Medulla oblongata (tissue), 1 donor: Measurements from ENCODE around the gene TPP2.

Source experiments
- DNase-seq: peaks from one replicate; pipeline ENCODE4 v3.0.0-alpha.2; 2015; ENCODE audit errors: extremely low spot score

TPP2 gene

DNA sequence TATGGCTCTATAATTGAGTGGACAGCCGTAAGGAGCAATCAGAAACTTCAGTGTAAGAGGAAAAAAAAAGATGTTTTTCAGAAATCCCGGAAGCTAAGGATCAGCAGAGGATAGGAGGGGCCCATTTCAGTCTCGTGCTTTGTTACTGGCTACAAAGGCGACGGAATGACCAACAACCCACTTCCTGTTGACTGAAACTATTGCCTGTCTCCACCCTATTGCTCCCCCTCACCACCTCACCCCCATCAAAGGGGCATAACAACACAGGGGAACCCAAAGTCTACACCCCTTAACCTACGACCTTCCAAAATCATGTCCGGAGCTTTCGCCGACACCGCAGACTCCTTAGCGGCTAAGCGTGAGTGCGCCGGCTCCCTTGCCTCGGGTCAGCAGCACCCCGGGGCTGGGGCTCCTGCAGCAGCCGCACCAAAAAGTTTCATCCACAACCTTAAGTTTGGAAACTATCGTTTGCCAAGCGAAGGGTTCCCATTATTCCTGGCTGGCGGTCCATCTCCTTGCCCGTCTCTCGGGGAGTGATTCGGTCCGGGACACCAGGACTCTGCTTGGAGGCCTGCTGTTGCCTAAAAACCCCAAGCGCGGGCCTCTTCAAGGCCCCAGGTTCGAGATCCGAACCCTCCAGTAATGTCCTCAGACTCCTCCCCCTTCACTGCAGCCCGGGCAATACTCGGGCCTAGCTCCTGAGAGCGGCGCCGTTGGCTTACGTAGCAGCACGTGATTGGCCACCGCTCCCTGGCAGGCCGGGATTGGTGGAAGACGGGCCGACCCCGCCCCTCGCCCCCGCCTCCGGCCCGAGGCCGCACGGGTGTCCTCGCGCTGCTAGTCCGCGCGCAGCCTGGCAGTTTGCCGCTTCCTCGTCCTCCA is at the start of gene TPP2:
Gene TPP2, plus strand, starts transcription at position 840 of the 882 bp plus-strand sequence. CDS start 53 bp downstream, outside the sequence.
- DNase-seq = peak; percentile 98

DNA sequence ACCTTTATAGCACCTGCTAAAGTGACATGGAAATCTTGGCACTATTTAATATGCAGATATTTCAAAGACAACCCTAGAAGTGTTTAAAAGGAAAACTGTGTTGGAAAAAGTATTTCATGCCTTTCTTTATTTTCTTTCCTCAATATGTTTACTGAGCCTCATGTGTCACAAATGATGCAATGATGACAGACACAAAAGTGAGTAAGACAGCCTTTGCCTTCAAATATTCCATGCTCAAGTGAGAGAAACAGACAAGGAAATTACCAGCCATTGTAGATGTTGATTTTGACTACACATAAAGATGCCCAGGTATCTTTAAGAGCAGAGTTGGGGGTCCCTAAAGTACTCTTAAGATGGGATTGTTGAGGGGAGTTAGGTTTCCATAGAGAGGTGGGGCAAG is 48.0 kb upstream of the TPP2 start:
- DNase-seq = no peak

DNA sequence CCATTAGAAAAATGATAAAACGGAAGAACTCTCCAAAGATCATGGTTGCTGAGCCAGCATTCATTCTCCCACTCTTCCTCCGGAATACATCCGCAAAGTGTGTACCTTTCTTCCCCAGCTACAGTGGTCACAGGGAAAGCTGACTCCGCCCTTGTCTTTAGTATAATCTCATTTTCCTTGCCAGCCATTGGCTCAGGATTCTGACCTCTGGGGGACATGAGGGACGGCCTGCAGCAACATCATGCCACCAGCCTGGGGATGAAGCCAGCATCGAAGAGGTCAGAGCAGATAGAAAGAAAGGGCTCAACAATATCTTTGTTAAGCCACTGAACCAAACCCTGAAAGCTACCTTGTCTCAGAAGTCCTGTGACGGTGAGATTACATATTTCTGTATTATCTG is 46.3 kb upstream of the TPP2 start:
- DNase-seq = no peak

DNA sequence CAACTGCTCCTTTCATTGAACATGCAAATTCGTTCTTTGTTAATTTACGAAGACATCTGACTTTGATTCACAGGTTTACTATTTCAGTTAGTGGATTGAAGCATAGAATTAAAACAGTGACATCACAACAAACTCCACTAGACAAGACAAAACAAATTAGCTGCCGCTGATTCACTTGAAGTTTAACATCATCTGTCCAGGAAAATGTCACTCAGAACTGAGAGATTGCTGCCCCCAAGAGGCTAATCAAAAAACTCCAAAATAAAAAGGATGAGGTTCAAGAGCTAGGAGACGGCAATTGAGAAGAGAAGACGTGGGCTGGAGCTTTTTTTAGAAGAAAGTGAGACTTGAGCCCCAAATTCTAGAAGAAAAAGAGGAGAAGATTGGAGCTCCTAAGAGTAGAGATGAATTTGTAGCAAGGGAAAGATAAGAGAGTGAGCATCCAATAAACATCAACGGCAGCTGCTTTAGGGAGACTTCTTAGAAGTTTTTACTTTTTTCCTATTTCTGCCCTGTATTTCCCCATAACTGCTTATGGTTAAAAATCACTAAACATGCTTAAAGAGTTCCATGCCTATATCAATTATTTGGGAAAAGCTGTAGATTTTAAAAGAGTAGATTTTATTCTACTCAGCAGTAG is 40.8 kb upstream of the TPP2 start:
- peak; percentile 62 for DNase-seq

DNA sequence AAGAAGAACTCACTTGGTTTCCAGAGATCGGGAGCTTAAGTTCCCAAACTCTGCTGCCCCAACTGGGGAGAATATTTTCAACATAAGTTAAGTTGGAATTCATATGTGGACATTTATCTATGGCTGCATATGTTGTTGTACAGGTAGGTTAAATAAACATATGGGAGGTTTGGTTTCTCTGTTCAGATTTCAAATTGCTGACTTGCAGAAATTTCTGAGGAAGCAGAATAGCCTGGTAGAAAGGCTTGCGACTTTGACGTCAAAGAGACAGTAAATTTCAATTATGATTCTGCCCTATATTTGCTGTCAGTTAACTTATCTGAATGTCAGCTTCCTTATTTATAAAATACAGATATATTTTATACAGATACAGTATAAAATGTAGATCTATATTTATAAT is 40.0 kb upstream of the TPP2 start:
- DNase-seq = no peak

DNA sequence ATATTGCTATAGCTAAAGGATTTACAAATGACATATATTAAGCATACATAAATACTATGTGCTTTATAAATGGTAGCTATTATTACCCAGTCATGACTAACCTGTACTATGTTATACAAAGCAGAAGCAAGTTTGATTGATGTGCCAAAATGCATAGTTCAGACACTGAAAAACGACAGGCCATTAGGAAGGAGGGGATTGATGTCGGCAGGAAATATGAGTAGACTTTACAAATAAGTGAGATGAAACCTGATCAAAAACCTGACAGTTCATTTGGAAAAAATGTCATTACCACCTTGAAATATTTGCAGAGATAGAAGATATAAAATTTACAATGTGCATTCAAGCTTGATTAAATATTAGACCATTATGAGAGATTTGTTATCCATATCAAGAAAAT is 38.8 kb upstream of the TPP2 start:
- no peak for DNase-seq

DNA sequence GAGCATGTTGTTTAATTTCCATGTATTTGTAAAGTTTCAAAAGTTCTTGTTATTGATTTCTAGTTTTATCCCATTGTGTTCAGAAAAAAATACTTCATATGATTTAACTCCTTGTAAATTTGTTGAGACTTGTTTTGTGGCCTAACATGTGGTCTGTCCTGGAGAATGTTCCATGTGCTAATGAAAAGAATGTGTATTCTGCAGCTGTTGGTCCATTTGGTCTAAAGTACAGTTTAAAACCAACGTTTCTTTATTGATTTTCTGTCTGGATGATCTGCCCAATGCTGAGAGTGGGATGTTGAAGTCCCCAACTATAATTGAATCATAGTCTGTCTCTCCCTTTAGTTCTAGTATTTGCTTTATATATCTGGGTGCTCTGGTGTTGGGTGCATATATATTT is 34.9 kb upstream of the TPP2 start:
- no peak for DNase-seq

DNA sequence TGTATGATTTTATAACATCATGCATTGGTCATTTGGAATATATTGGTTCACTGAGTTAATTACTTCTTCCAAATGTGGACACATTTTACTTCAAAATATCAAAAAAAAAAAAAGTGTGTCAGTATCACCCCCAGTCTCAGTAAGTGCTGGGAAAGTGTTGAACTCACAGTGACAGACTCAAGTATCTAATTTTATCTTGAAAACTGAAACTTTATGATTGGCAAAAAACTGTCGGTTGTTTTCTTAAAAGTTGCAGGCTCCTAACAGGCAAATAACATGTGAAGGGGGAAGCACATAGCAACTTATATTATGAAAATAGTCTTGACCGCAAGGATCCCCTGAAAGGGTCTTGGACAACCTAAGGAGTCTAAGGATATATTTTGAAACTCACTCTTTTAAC is 33.5 kb upstream of the TPP2 start:
- no peak for DNase-seq

DNA sequence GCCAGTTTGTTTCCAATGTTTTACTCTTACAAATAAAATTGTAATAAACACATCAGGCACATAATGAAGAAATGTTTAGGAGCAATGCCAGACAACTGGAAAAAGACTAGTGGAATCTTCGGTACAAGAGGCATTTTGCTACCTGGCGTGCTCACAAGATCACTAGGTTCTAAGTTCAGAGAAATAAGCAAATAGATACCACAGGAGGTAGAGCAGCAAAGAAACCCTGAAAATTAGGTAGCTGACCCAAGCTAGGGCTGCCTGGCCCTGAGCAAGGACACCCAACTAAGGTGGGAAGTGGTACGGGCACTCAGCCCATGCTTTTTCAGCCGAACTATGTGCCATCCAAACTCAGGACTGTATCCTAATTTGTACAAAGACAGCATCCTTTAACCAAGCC is 32.2 kb upstream of the TPP2 start:
- DNase-seq = no peak

DNA sequence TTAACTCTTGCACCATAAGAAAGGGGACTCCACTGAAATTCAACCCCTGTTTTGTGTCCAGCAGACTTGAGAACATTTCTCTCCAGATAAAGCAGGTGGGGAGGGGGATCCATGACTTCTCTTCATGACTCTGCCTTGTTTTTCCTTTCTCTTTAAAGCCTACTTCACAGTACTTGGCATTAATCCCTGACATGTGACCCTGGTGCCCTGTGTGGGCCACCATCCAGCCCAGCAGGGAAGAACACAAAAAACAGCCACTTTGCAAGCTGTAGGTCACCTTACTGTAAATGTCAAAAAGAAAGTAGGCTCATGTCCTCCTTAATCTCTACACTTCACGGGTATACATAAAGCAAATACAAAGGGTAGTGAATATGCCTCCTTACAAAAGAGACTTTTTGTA is 30.3 kb upstream of the TPP2 start:
- no peak for DNase-seq

DNA sequence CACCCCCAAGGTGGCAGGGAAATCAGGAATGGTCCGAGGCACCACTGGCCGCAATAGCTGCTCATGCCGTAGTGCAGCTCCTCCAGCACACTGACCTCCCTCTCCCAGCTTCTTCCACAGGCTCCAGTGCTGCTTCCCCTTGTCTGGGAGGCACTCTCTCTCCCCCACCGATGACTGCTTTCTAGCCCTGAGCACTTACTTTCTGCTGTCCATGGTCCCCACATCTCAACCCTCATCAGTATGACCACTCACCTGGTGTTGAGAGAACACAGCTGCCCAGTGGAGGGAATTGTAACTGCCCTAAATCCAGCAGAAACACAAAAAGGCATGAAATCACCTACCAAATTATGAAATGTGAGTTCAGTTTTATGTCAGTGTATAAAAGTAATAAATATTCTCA is 28.9 kb upstream of the TPP2 start:
- DNase-seq = no peak

DNA sequence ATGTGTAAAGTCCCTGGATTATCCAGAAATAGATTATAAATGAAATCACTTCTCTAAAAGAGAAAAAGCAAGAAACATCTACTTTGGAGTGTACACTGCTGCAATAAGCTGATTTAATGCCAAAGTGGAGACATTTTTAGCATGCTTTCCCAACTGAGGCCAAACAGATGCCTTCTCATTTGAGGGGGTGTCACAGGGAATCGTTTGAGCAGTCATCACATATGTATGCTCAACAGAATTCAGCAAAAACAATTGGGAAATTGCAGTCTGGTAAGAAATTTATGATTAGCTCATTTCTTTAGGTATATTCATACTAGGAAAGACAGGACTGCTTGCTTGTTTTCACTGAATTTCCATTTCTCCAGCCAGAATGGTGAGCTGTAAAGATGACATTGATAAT is 27.3 kb upstream of the TPP2 start:
- no peak for DNase-seq

DNA sequence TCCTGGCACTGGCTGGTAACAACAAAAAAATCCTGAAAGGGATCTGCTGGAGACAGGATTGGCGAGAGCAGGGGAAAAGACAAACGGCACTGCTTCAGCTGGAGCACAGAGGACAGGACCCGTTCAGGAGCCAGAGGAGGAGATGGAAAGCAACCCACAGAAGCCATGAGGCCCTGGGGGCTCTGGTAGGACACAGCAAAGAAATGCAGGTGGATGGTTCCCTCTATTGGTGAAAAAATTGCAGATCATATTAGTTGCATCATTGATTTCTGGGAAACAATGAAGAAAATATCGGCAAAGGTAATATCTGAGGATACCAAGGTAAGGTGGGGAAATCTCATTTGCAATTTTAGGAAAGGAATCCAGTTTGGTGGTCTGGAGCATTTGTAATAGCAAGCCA is 25.7 kb upstream of the TPP2 start:
- no peak for DNase-seq

DNA sequence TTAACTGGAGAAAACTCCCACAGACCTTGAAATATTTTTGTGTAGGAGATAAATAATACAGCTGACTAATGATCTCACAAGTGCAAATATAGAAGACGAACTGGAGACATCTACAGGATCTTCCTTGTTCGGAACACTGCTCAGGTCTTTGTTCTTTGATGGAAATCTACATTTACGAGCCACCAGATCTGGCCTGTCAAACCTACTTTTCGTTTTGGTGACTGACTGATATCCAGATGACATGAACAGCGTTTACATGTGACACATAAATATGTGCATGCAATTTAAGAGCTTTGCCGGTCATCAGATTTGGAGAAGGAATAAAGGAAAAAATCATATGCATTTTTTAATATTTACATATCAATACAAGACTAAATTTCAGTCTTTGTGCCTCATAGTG is 24.5 kb upstream of the TPP2 start:
- no peak for DNase-seq

DNA sequence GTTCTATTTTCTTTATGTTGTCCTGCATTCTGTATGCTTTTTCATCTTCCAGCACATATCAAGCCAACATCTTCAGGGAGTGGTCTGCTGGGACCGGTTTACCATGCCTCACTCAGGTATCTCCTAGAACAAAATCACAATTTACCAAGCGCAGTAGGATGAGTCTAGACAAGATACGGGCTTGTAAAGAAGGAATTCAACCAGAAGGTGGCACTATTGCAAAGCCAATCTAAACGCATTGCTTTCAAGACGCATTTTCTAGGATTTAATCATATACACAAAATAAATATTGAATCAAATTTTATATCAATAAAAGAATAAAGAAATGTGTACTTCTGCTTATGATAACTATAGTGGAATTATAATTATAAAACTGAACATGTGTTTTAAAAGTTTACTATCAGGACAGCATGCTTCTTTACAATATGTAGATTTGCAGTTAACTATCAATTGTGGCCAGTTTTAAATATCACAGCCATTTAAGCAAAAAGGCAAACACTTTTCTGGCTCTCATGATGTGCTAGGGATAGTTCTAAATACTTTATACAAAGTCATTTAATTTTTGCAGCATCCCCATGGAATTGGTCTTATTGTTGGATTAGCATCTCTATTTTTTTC is 16.1 kb upstream of the TPP2 start:
- peak; percentile 85 for DNase-seq

DNA sequence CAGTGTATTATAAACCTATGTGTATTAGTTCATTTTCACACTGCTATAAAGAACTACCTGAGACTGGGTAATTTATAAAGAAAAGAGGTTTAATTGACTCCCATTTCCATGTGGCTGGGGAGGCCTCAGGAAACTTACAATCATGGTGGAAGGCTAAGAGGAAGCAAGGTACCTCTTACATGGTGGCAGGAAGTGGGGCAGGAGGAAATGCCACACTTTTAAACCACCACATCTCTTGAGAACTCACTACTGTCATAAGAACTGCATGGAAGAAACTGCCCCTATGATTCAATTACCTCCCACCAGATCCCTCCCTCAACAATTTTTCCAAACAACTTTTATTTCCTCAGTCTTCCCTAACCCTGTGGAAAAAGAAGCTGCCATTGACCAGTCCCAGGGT is 14.5 kb upstream of the TPP2 start:
- no peak for DNase-seq

DNA sequence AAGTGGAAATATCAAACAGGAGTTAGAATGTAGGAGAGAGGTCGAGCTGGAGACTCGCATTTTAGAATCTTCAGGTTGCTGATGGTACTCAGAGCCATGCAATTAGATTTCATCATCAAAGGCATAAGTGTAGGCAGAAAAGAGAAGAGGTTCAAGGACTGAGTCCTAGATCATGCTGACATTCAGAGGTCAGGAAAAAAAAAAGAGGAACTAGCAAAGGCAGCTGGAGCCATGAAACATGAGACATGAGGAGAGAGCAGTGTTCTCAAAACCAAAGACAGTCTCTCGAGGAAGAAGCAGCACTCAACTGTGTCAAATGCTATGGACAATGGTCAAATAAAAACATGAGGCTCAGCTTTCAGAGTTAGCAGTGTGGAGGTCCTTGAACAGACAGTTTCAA is 12.4 kb upstream of the TPP2 start:
- DNase-seq = peak; percentile 61

DNA sequence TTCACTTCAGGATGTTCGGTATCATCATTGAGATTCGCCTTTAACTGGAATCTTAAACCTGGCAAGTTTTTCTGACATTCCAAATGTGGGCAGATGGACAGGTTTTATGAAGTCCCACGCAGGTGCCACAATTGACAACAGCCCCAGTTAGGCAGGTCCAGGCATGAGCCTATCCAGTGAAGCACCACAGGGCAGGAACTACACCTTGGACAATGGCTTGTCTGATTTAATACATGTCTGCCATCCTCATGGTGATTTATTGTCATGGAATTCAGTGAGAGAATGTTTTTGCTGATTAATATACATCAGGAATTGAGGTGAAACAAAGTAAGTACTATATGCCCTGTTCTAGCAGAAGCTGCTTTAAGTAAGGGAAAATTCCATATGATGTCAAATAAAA is 10.2 kb upstream of the TPP2 start:
- no peak for DNase-seq

DNA sequence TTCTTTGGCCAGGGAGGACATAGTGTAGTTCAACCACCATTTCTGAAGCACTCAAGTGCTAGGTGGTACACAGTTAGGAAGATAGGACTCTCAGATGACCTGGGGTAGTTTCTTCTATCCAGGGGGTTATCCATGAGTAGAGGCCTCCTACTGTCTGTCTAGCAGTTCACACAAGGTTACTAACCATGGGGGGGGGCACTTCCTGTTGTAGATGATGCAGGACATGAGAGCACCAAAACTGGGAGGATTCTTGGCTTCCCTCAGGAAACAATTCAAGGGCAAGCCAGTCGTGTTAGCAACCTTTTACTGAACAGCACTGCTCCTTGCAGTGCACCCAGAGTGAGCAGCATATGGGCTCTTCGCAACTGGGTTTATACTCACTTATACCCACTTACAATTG is 8.9 kb upstream of the TPP2 start:
- DNase-seq = no peak

DNA sequence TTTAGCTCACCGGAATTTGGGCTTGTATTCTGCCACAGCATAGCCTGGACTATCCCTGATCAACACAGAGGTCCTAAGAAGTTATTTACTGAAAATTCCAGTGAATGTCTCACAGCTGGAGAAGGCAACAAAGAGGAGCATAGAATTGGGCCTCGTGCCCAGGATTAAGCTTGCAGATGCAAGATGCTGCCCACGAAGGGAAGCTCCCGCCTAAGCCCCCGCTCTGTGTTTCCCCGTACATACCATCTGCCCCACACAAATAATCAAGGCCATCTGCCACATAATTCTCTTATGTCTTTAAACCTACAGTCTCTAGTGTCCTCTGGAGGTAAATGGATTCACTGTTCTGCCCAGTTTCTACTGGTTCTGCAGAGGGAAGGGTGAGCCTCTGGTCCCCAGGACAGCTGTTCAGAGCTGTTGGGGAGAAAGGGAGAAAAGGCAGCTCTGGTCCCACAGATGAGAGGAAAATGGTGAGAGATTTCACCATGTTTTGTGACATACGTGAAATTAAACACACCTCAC is 7.4 kb upstream of the TPP2 start:
- DNase-seq = peak; percentile 16

DNA sequence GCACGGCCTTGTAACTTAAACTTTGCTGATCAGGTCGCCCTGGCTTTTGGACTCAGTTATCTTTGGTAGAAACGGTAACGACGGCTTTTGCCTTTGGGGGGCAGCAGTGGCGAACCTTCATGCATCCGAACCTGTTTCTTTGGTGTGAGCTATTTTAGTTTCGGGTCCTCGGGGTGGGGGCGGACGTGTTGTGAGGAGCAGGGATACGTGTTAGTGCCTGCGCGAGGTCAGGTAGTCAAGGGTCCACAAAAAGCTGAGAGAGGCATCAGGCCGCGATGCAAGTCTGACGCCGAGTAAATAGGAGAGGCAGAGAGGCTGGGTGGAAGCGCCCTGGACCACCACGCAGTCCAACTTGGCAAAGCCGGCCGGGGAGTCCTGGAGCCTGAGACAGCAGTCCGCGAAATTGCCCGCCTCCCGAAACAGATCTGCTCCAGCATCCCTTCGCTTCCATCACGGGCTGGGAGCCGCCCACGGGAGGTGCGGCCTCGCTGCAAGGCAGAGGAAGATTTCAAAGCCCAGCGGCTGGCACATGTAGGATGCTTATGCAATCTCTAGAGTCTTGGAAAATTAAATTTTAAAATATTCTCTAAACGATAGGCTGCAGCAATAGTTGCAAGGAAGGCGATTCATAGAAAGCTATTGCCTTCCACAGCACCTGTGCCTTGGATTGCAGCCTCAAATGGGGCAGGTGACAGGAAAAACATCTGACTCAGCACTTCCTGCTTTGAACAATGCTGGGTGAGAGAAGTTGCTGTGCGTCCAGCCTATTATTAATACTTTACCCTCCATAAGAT is 4.6 kb upstream of the TPP2 start:
- peak; percentile 89 for DNase-seq

DNA sequence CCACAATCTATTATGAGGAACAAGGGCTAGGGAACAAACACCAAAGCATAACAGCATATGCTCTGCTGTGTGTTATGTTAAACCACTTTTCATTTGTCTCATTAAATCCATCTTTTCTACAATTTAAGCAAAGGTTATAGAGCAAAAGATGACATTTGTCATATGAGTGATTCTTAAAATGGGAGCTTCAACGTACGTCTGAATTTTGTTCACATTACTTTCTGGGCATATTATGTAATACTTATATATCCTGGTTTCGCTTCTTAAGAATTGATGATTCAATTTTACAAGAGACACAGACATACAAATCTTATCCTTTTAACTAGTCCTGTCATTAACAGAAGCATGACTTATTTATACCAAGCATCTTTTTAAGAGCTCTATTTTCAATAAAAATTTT is 3.3 kb upstream of the TPP2 start:
- DNase-seq = no peak
